ENCODE data around the gene INHBA. TPM values are rescaled to one million over a fixed set of nuclear protein-coding genes. Genes with fewer than 3 reads are reported as not detected.

INHBA gene
- 7.7 TPM for polyA plus RNA-seq (2012; ENCODE audit: insufficient read length, low read depth)

GRCh38 chr7:41702635-41703371 is at the start of gene INHBA:
Gene INHBA (minus strand): TSS chr7:41703090. CDS start chr7:41700374, 2,716 bp downstream.
- no peak for TF ChIP-seq SIN3A (IDR thresholded peaks at IDR 0.05; ENCODE audit: borderline replicate concordance, insufficient read depth, low read length)
- TF ChIP-seq FOXP2 (optimal IDR thresholded peaks at IDR 0.05; ENCODE audit: borderline replicate concordance, extremely low read depth, extremely low read length, insufficient read depth) = no peak
- no peak for TF ChIP-seq REST (IDR thresholded peaks at IDR 0.05; ENCODE audit: insufficient read depth in 1 of 2, low read depth in 2 of 2, low read length in 2 of 2)

- no peak for TF ChIP-seq FOXP2 (optimal IDR thresholded peaks at IDR 0.05; ENCODE audit: borderline replicate concordance, extremely low read depth, extremely low read length, insufficient read depth)
- no peak for TF ChIP-seq SIN3A (IDR thresholded peaks at IDR 0.05; ENCODE audit: borderline replicate concordance, insufficient read depth, low read length)
Measured at GRCh38 chr7:41752615-41753014, 49.7 kb upstream of the INHBA start.

GRCh38 chr7:41750661-41751540 is 48.0 kb upstream of the INHBA start:
- TF ChIP-seq REST (IDR thresholded peaks at IDR 0.05; ENCODE audit: insufficient read depth in 1 of 2, low read depth in 2 of 2, low read length in 2 of 2) = no peak
- TF ChIP-seq POLR2AphosphoS5 (IDR thresholded peaks at IDR 0.05; ENCODE audit: low read depth, low read length) = no peak
- TF ChIP-seq SIN3A (IDR thresholded peaks at IDR 0.05; ENCODE audit: borderline replicate concordance, insufficient read depth, low read length) = no peak
- no peak for TF ChIP-seq TAF1 (IDR thresholded peaks at IDR 0.05; ENCODE audit: borderline replicate concordance, insufficient read depth, low read length)
- no peak for TF ChIP-seq FOXP2 (optimal IDR thresholded peaks at IDR 0.05; ENCODE audit: borderline replicate concordance, extremely low read depth, extremely low read length, insufficient read depth)

GRCh38 chr7:41747961-41748360 is 45.1 kb upstream of the INHBA start:
- no peak for TF ChIP-seq POLR2AphosphoS5 (IDR thresholded peaks at IDR 0.05; ENCODE audit: low read depth, low read length)
- TF ChIP-seq REST (IDR thresholded peaks at IDR 0.05; ENCODE audit: insufficient read depth in 1 of 2, low read depth in 2 of 2, low read length in 2 of 2) = no peak
- TF ChIP-seq SIN3A (IDR thresholded peaks at IDR 0.05; ENCODE audit: borderline replicate concordance, insufficient read depth, low read length) = no peak
- no peak for TF ChIP-seq TAF1 (IDR thresholded peaks at IDR 0.05; ENCODE audit: borderline replicate concordance, insufficient read depth, low read length)
- no peak for TF ChIP-seq FOXP2 (optimal IDR thresholded peaks at IDR 0.05; ENCODE audit: borderline replicate concordance, extremely low read depth, extremely low read length, insufficient read depth)

- TF ChIP-seq FOXP2 (optimal IDR thresholded peaks at IDR 0.05; ENCODE audit: borderline replicate concordance, extremely low read depth, extremely low read length, insufficient read depth) = no peak
- no peak for TF ChIP-seq REST (IDR thresholded peaks at IDR 0.05; ENCODE audit: insufficient read depth in 1 of 2, low read depth in 2 of 2, low read length in 2 of 2)
- TF ChIP-seq TAF1 (IDR thresholded peaks at IDR 0.05; ENCODE audit: borderline replicate concordance, insufficient read depth, low read length) = no peak
Measured at GRCh38 chr7:41745451-41745850, 42.6 kb upstream of the INHBA start.
